HG02571 (cell line): ENCODE data around the gene GPR15.

Experiments
- ATAC-seq: cut with Tn5 transposase; IDR thresholded peaks from one replicate; pipeline ENCODE4 v1.9.1; 2021; ENCODE audit warnings: mild to moderate bottlenecking, moderate library complexity; ENCODE audit not compliant: unreplicated experiment

The GPR15 gene

DNA sequence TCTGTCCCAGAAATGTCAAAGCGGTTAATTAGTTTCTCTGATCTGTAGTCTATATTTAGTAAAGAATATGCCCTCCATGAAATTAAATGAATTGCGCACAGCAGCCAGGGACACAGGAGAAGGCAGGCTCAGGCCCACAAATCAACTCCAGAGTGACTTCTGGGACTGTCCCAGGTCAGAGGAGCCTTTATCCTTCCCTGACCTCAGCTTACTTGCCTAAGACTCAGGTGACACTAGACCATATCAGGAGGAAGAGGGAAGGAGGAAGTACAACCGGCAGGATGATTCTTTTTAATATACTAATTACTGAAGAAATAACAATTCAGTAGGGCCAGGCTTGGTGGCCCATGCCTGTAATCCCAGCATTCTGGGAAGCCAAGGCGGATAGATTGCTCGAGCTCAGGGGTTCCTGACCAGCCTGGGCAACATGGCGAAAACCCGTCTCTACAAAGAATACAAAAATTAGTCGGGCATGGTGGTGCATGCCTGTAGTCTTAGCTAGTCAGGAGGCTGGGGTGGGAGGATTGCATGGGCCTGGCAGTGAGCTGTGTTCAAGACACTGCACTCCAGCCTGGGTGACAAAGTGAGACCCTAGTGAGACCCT is 1.8 kb upstream of the GPR15 start:
- no peak for ATAC-seq

DNA sequence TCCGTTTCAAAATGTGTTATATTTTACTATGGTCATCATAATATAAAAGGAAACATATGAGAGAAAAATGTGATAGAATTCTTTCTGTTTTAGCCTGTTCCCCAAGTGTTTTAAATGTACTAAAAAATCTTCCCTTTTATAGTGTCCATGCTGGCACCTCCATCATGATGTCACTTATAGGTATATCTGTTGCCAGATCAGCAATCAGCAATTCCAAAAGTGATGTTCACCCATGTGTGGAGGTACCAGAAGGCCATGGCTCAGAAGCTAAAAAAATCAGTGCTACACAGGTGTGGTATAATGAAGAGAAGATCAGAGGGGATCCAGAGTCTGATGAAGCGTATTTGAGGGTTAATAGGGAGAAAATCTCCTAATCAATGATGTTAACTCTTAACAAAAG is 1.1 kb upstream of the GPR15 start:
- no peak for ATAC-seq

DNA sequence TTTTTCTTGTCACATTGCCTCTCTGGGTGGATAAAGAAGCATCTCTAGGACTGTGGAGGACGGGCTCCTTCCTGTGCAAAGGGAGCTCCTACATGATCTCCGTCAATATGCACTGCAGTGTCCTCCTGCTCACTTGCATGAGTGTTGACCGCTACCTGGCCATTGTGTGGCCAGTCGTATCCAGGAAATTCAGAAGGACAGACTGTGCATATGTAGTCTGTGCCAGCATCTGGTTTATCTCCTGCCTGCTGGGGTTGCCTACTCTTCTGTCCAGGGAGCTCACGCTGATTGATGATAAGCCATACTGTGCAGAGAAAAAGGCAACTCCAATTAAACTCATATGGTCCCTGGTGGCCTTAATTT is 478 bp downstream of the GPR15 start:
- peak; percentile 0 for ATAC-seq

DNA sequence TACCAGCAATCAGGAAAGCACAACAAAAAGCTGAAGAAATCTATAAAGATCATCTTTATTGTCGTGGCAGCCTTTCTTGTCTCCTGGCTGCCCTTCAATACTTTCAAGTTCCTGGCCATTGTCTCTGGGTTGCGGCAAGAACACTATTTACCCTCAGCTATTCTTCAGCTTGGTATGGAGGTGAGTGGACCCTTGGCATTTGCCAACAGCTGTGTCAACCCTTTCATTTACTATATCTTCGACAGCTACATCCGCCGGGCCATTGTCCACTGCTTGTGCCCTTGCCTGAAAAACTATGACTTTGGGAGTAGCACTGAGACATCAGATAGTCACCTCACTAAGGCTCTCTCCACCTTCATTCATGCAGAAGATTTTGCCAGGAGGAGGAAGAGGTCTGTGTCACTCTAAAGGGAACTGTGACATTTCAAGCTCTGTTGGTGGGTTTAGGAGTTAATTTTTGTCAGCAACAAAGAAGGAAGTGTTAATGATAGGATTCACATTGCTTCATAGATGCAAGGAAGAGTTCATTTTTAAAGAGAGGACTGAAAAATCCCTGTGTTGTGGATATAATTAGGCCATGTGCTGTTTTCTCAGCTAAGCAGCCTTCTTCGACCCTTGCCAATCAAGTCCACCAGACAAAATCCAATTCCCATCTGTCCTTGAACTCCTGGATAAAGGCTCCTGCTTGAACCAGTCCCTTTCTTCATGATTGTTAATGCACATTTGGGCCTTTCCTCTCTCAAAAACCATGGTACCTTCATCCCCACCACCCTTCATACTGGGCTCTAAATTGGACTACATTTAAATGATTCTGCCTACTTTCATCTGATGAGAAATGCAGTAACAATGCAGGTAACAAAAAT is 1.2 kb downstream of the GPR15 start:
- ATAC-seq: no peak

DNA sequence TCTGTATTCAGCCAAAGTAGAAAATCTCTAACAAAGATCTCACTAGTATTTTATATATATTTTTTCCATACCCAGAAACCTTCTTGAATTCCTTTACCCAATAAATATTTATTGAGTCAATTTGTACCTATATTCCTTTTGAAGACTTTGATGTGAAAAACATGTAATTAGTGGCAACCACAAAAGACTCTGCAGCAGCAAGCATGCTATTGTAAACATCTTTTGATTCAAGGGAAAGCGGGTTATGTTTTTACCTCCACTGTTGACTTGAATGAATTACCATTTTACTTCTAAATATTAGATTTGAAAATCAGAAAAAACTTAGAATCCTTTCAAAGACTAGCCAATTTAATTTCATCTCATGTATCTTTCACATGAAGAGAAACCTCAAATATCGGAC is 2.4 kb downstream of the GPR15 start:
- no peak for ATAC-seq

DNA sequence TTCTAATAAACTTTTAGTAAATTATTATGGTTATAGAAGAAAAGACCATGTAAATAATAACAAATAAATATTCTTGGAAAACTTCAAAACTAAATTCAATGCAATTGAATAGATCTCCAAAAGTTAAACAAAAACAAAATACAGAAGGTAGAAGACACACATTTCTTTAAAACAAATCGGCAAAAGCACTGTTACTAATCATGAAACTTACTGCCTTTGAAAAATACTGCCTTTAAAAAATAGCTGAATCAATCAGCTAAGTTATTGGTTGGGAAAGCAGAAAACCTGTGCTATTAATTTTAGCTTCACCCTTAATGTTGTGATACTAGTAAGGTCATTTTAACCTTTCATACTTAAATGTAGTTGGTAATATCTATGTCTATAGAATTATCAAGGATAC is 3.0 kb downstream of the GPR15 start:
- ATAC-seq: no peak

DNA sequence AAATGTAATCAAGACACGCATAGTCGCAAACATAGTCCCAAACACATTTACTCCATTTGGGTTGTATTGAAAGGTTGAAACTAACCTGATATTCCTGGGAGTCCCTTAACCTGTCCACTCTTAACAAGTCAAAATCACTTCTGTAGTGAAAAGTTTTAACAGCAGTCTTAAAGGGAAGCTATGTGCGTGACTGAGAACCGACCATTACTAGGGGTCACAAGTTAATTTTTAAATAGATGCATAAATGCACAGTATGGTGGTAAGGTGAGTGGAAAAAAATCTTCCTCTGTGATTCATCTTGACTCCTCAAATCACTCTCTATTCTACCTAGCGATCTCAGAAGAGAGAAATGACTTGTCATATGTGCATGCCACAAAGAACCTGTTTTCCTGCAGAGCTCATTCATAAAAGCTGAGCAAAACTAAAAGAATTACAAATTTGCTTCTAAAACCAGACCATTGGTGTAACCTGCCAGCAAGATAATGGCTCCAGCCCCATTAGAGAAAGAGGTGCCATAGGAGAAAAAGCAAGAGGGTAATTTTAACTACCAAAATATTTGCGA is 4.8 kb downstream of the GPR15 start:
- peak; percentile 71 for ATAC-seq

DNA sequence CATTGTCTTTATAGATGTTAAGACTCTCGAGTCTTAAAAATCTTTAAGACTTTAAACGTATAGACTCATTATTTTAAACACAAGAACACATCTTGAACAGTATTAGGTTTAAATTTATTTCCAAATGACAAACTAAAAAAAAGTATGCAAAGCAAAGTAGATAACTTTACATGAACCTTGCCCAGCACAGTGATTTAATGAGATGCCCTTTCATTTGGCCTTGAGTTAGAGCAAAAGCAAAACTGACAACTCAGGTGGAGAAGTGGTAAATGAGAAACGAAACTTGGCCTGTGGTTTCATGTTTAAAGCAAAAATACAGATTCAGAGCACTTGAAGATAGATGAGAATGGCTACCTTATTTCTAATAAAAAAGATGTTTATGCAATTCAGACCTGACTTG is 8.6 kb downstream of the GPR15 start:
- peak; percentile 46 for ATAC-seq

DNA sequence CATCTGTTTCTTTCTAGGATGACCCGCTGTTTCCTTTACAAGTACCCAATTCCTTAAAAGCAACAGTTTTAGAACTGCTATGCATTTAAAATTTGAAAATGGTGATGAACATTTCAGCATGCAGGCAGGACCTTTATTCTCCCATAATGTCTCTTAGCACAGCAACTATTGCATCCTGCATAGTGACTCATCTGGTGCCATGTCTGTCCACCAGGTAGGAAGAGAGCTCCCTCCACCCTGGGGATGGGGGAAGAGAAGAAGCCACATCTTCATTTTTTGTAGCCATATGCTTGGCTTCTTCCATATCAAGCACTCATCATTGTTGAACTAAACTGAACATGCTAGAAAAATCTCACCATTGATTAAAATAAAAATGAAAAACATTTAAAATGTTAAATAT is 9.9 kb downstream of the GPR15 start:
- no peak for ATAC-seq

DNA sequence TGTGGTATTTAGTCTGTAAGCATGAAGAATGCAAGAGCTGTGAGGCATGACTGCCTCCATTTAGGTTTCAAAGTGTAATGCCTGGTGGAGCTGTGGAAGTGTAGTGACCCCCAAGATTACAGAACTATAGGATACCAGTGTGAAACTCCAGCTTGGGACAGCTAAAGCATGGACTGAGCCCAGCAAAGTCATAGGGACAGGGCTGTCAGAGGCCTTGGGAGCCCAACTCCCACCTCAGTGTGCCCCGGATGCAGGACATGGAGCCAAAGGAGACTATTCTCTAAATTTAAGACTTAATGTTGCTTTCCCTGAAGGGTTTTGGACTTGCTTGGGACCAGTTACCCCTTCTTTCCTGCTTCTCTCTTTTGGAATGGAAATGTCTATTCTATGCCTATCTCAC is 10.8 kb downstream of the GPR15 start:
- no peak for ATAC-seq

DNA sequence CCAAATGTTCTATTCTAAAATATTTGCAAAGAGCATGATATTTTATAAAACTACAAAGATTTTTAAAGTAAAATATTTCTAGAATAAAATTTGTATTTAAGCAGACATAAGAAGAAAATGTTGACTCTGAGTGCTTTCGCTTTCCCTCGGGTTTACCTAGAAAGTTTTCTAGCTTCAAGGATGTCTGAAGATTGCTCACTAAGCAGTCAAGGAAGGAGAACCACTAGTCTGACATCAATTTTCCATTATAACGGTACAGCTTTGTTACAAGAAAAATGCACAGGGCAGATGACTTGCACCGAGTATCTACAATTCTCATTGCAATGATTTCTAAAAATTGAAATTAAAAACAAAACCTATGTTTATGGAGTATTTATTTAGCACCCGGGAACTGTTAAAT is 14.2 kb downstream of the GPR15 start:
- peak; percentile 49 for ATAC-seq

DNA sequence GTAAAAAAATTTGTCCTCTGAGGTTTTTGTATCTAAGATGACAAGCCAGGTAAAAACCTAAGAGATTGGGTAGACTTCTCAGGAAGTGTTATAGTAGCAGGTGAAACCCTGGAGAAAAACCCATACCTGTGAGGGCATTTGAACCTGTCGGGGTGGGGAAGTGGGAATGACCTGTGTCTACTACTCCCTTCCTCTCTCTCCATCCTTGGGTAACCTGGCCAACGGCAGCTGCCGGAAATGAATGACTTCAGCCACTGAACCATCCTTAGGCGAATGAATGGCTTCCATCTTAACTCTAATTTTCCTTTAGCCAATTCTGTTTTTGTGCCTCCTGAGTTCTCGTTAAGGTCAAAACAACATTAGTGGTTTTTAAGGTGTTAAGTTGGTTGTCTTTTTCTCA is 16.8 kb downstream of the GPR15 start:
- no peak for ATAC-seq

DNA sequence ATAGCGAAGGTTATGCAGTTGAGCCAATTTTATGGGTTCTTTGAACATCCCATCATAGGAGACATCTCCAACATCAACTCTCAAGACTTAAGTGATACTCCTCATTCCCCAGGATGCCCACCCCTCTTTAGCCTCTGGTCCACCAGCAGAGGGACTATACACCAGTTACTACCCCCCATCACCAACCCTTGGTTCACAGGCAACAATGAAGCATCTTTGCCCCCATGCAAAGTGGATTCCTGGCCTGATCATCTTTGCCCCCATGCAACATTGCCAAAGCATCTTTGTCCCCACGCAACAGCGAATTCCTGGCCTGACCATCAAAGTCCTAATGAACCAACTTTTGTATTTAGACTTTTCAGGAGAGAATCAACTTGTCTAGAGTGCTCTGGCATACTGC is 19.1 kb downstream of the GPR15 start:
- ATAC-seq: no peak

DNA sequence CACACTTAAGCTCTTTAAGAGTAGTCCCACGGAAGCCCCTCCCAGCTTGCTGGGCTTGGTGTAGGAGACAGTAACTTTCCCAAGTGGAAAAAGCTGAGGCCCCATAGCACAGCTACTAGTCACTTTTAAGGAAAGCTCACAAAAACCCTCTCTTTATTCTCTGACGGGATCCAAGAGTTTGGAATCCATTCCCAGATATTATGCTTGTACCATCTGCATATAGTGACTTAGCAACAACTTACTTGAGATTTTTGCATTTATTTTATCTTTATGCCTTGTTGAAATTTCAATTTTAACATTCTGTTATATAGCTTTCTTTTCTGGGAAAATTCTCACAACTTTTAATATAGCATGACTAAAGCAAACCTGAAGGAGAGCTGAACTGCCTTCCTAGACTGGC is 19.5 kb downstream of the GPR15 start:
- ATAC-seq: no peak

DNA sequence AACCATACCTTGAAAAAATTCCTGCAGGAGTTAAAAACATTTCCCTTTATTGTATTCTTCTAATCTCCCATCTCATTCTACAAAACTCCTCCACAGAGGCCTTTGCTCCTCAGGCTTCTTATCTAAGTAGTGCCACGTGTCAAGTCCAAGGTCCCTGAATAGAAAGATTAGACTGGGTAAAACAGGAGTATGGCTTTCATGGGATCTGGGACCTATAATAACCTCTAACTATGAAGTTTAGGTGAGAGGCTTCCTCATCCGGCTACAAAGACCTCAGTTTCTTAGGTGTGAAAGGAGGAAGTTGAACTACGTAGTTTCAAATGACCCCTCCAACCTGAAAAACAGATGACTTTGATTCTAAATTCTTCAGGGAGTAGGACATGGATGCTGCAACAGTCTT is 20.0 kb downstream of the GPR15 start:
- ATAC-seq: no peak

DNA sequence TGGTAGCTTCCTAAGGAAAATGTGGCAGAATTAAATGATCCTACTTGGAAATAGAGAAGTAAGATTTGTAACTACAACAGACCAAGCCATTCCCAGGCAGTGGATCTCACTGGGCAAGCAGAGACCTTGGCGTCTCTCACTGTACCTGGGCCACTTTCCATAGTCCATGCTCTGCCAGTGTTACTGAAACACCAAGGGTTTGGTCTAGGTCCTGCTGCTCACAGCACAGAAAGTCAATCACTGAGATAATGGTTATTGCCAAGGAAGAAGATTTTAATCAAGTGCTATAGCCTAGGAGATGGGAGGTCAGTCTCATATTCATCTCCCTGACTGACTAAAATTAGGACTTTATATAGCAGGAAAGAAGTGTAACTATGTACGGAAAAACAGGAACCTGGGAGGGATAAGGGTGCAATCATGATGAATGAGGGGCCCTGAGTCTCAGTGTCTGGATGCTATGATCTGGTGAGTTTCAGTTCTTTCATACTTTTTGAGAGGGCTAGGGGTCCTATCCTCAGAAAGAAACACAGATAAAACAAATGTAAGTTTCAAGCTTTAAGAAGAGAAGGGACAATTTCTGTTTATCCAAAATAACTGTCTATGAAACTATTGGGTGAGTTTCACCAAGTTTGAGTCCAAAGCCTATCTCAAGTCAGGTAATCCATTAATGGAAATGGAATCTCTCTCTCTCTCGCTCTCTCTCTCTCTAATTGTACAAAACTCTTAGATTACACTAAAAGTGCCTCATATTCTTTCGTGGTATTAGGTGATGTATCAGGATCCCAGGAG is 20.6 kb downstream of the GPR15 start:
- no peak for ATAC-seq

DNA sequence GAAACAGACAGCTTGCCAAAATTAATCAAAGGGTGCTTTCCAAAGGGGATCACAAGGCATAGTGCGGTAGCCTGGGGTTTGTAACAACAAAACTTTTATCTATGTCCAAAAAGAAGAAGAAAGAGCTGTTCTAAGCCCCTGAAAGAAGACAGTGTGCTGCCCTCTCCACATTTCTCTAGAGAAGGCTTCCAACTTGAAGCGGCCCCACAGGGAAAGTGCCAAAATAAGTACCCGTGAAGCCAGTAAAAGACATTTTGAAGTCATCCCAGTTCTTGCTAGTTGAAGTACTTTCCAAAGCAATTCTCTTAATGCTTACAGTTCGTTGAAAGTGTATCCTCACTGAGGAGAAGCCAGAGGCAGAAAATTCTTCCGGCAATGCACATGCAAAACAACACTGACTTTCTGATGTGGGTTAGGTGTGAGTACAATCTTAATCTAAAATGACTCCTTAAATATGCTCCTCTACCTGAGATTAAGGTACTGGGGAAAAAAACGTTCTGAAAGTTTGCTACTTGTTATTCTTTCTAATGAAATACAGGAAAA is 21.3 kb downstream of the GPR15 start:
- no peak for ATAC-seq

DNA sequence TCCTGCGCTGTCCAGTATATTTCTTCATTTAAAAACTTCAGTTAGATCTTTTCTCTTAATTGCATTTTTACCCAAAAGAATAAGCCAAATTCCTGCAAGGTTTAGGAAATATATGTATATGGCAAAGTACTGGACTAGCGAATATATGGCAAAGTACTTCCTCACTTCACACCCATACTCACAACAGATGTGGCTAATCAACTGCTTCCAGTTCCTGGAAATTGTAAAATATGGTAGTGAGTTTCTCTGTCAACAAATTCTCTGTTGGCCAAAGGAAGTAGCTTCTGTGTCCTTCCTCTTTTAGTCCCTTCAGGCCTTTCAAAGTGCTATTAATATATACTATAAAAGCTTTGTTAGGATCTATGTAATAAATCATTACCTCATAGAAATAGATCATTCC is 22.0 kb downstream of the GPR15 start:
- ATAC-seq: no peak

DNA sequence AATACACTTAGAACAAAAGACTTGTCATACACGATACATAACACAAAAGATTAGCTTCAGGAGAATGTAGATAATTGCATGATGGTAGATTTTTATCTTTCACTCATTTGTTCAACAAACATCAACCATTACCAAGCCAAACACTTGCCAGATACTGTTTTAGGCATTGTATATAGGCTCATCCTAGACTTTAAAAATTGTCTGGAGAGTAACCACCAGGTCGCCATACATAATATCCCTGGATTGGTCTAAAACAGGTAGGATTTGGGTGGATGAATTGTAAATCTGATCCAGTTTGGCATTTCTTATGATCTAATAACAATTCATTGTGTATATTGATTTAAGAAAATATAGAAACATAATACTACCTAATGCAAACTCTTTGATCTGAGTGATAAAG is 22.8 kb downstream of the GPR15 start:
- ATAC-seq: no peak

DNA sequence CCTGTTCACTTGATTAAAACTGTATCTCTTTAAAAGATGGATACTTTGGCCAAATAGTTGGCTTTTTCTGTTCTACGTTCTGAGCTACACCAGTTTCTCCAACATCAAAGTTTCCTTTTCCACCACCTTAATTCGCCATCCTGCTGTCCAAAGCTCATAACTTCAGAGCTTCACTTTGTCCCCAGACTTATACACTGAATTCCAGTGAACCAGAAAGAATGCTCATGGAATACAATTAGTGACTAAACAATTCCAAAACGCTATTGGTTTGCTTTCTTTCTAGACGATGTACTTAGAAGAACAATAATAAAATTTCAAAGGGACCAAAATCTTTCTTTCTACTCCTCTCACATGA is 23.2 kb downstream of the GPR15 start:
- ATAC-seq: no peak
